Uterus (tissue), 4 donors: Measurements from ENCODE around the gene UCK2. TPM values are rescaled to one million over a fixed set of nuclear protein-coding genes. Genes with fewer than 3 reads are reported as not detected.

Source experiments
- DNase-seq, 2 donors: peaks; one replicate each; pipeline ENCODE4 v3.0.0-alpha.2; 2019 to 2020
- H3K27ac ChIP-seq, 2 donors: fragments of 200-600 bp; sonication (generic); 1 replicate in 1 of 2; 2 replicates in 1 of 2; pipeline ENCODE4 v1.5.1; 2016 to 2018
- H3K27me3 ChIP-seq, 2 donors: fragments of 200-600 bp; sonication (generic); one replicate each; pipeline ENCODE4 v1.5.1; 2018 to 2019; ENCODE audit warnings: control low read depth in 1 of 2
- H3K36me3 ChIP-seq, 2 donors: fragments of 200-600 bp; sonication (generic); one replicate each; pipeline ENCODE4 v1.5.1; 2019; ENCODE audit warnings: control low read depth in 1 of 2
- H3K4me1 ChIP-seq, 2 donors: fragments of 200-600 bp; sonication (generic); one replicate each; pipeline ENCODE4 v1.5.1; 2018 to 2019; ENCODE audit warnings: control low read depth in 1 of 2
- H3K4me3 ChIP-seq, 2 donors: fragments of 200-600 bp; sonication (generic); 1 replicate in 1 of 2; 2 replicates in 1 of 2; pipeline ENCODE4 v1.5.1; 2018 to 2019; ENCODE audit warnings: mild to moderate bottlenecking in 1 of 2
- H3K9me3 ChIP-seq, 2 donors: fragments of 200-600 bp; sonication (generic); one replicate each; pipeline ENCODE4 v1.5.1; 2019; ENCODE audit warnings: control low read depth in 1 of 2
- CTCF ChIP-seq, 4 experiments: fragments of 200-600 bp in 2 of 4; fragments of 450-650 bp in 2 of 4; sonication (generic) in 2 of 4; IDR thresholded peaks; one replicate each; pipeline ENCODE4 v1.5.1; 2016 to 2019; ENCODE audit warnings: antibody characterized with exemption in 4 of 4, mild to moderate bottlenecking in 2 of 4, moderate library complexity in 1 of 4
- POLR2A ChIP-seq, 2 donors: fragments of 450-650 bp; IDR thresholded peaks; one replicate each; pipeline ENCODE4 v1.6.1; 2016; ENCODE audit warnings: antibody characterized with exemption in 2 of 2, mild to moderate bottlenecking in 1 of 2, moderate library complexity in 1 of 2
- intact Hi-C: fragments of 100-400 bp; cut with DNase I; formaldehyde crosslinking; loops from one replicate; pipeline ENCODE4 v1.15.1; 2023; ENCODE audit warnings: low total_unique reads
- total RNA-seq, 4 donors: library from RNA; depleted of rRNA in 3 of 4; stranded (reverse); fragments of >200 nt in 3 of 4; gene quantifications; one replicate each; pipeline versions ENCODE4 v1.1.0 to v1.2.4, GENCODE V29; 2014 to 2023
- donor health status: DM: yes; HTN: yes; CAD: no.

Gene UCK2
- total RNA-seq, 4 donors from 2014 or later = 3.5 to 34.1 (median 25.7) TPM

GRCh38 chr1:165823552-165824268, 3.7 kb upstream of the UCK2 start:
- no peak for DNase-seq
- no peak for TF ChIP-seq CTCF (IDR thresholded peaks at IDR 0.05)
- TF ChIP-seq POLR2A (IDR thresholded peaks at IDR 0.05) = no peak
- Histone ChIP-seq H3K4me3 (no peak overlapping the region), H3K27me3 (no peaks in the 10 kb centered on the region), H3K27ac (no peak overlapping the region), H3K36me3 (no peaks in the 10 kb centered on the region), H3K9me3 (no peaks in the 10 kb centered on the region), H3K4me1 (no peaks in the 10 kb centered on the region)
- intact Hi-C loops = no loop called here

GRCh38 chr1:165824269-165824643, 3.2 kb upstream of the UCK2 start:
- no peaks in the 10 kb centered on the region for H3K4me1 ChIP-seq
- intact Hi-C loops = no loop called here
- H3K4me3 ChIP-seq = no peak overlapping the region
- DNase-seq = no peak
- TF ChIP-seq CTCF (IDR thresholded peaks at IDR 0.05) (no peak), POLR2A (IDR thresholded peaks at IDR 0.05) (no peak)
- H3K9me3 ChIP-seq = no peaks in the 10 kb centered on the region
- no peak overlapping the region for H3K27ac ChIP-seq
- H3K27me3 ChIP-seq = no peaks in the 10 kb centered on the region
- no peaks in the 10 kb centered on the region for H3K36me3 ChIP-seq

- Histone ChIP-seq H3K4me1 (no peaks in the 10 kb centered on the region), H3K27me3 (no peaks in the 10 kb centered on the region), H3K9me3 (no peaks in the 10 kb centered on the region), H3K4me3 (peak overlapping the region; percentile 41 to 61), H3K36me3 (no peaks in the 10 kb centered on the region), H3K27ac (peak overlapping the region; percentile 86 to 91)
- intact Hi-C loops = no loop called here
- no peak for DNase-seq
- TF ChIP-seq CTCF (IDR thresholded peaks at IDR 0.05) = no peak
- TF ChIP-seq POLR2A (IDR thresholded peaks at IDR 0.05) = no peak
These were observed 698 bp upstream of the UCK2 start for GRCh38 chr1:165826565-165827267.

GRCh38 chr1:165828103-165828668, 772 bp downstream of the UCK2 start:
- Histone ChIP-seq H3K9me3 (no peaks in the 10 kb centered on the region), H3K27me3 (no peaks in the 10 kb centered on the region), H3K36me3 (no peaks in the 10 kb centered on the region), H3K4me3 (peak overlapping the region; percentile 41 to 61), H3K4me1 (no peaks in the 10 kb centered on the region), H3K27ac (peak overlapping the region; percentile 86 to 91)
- DNase-seq = peak; percentile 24 to 29
- TF ChIP-seq CTCF (IDR thresholded peaks at IDR 0.05) = peak in 2 of 4 experiments; percentile 10 to 13
- TF ChIP-seq POLR2A (IDR thresholded peaks at IDR 0.05) = no peak
- intact Hi-C loops = no loop called here
